Esophagus muscularis mucosa (tissue), 4 donors: ENCODE data around the gene ARHGEF10L. TPM values are rescaled to one million over a fixed set of nuclear protein-coding genes. Genes with fewer than 3 reads are reported as not detected.

Experiments used
- DNase-seq: peaks from one replicate; pipeline ENCODE4 v3.0.0-alpha.2; 2017; ENCODE audit errors: extremely low spot score
- H3K27ac ChIP-seq, 4 donors: fragments of 200-600 bp; sonication (generic); replicated peaks in 1 of 4; 1 replicate in 3 of 4; 2 replicates in 1 of 4; pipeline ENCODE4 v1.5.1; 2016 to 2019; ENCODE audit warnings: mild to moderate bottlenecking in 1 of 4
- H3K27me3 ChIP-seq, 4 donors: fragments of 200-600 bp; sonication (generic); one replicate each; pipeline versions ENCODE4 v1.5.1 to v1.6.0; 2016 to 2019
- H3K36me3 ChIP-seq, 4 donors: fragments of 200-600 bp; sonication (generic); one replicate each; pipeline ENCODE4 v1.5.1; 2016 to 2019
- H3K4me1 ChIP-seq, 4 donors: fragments of 200-600 bp; sonication (generic); one replicate each; pipeline ENCODE4 v1.5.1; 2016 to 2019
- H3K4me3 ChIP-seq, 4 donors: fragments of 200-600 bp; sonication (generic); 1 replicate in 2 of 4; 2 replicates in 2 of 4; pipeline ENCODE4 v1.5.1; 2016 to 2019; ENCODE audit warnings: mild to moderate bottlenecking in 4 of 4, moderate library complexity in 1 of 4
- H3K9me3 ChIP-seq, 4 donors: fragments of 200-600 bp; sonication (generic); 1 replicate in 3 of 4; 2 replicates in 1 of 4; pipeline ENCODE4 v1.5.1; 2016 to 2019
- CTCF ChIP-seq, 3 experiments: fragments of 200-600 bp in 2 of 3; fragments of 450-650 bp in 1 of 3; sonication (generic) in 2 of 3; IDR thresholded peaks; one replicate each; pipeline ENCODE4 v1.5.1; 2017 to 2019; ENCODE audit warnings: antibody characterized with exemption in 3 of 3, mild to moderate bottlenecking in 2 of 3, moderate library complexity in 1 of 3
- EP300 ChIP-seq: sonication (generic); formaldehyde crosslinking; IDR thresholded peaks from one replicate; pipeline ENCODE4 v1.6.1; 2017; ENCODE audit warnings: antibody characterized with exemption
- POLR2A ChIP-seq: fragments of 450-650 bp; IDR thresholded peaks from one replicate; pipeline ENCODE4 v1.6.1; 2017; ENCODE audit warnings: antibody characterized with exemption, moderate library complexity, mild to moderate bottlenecking, low read depth
- POLR2AphosphoS5 ChIP-seq, 2 donors: sonication (generic); formaldehyde crosslinking; IDR thresholded peaks; one replicate each; pipeline ENCODE4 v1.6.1; 2017; ENCODE audit warnings: antibody characterized with exemption in 2 of 2
- WGBS: methylation state at CpG from one replicate; pipeline ENCODE4 v1.1.5; 2018; 5-methylcytosine and 5-hydroxymethylcytosine counted together
- intact Hi-C: fragments of 100-400 bp; cut with DNase I; formaldehyde crosslinking; loops from one replicate; pipeline ENCODE4 v1.15.1; 2023
- total RNA-seq, 4 donors: library from RNA; depleted of rRNA; stranded (reverse); fragments of >200 nt; gene quantifications; one replicate each; pipeline versions ENCODE4 v1.1.0 to v1.2.1, GENCODE V29; 2016

ARHGEF10L gene
- total RNA-seq, 4 donors from 2014 or later, result 46.6 to 93.0 (median 66.9) TPM

DNA sequence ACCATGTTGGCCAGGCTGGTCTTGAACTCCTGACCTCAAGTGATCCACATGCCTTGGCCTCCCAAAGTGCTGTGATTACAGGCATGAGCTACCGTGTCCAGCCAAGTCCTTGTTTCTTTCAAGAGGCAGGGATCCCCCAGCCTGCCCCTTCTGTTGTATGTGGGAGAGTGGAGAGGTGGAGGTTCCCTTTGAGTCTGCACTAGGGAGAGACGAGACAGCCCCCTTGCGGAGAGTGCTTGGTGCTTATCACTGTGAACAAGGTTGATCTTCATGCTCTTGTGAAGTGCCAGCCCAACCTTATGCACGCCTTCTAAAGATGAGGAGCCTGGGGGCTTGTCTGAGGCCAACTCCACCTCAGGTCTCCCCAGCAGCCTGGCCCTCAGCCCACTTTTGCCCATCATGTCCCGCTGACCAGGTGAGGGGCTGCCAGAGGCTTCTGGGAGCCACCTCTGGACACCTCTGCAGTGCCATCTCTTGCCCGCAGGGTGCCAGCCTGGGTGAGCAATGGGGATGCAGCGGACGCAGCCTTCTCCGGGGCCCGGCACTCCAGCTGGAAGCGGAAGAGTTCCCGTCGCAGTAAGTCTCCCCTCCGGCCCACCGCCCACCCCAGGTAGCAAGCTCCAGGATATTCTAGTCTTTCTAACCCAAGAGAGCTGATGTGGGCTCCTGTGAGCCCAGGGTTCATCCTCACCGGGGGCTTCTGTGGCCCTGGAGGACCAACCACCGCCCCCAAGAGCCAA, 62.3 kb downstream of the ARHGEF10L start:
- DNase-seq, result no peak
- no peaks in the 10 kb centered on the region for H3K27me3 ChIP-seq
- no peaks in the 10 kb centered on the region for H3K9me3 ChIP-seq
- intact Hi-C loops, result no loop called here
- peaks cover 31 to 88% (median 61%) of the 10 kb centered on the region in 4 donors for H3K4me1 ChIP-seq
- no peak for TF ChIP-seq POLR2A
- no peak for TF ChIP-seq EP300
- no peak for TF ChIP-seq POLR2AphosphoS5 (IDR thresholded peaks at IDR 0.05)
- no peak for TF ChIP-seq CTCF (IDR thresholded peaks at IDR 0.05)
- WGBS, result 91% methylated on average over 3 of the region's 17 CpGs
- peaks cover 0 to 27% (median 12%) of the 10 kb centered on the region in 4 donors for H3K36me3 ChIP-seq
- no peak overlapping the region for H3K4me3 ChIP-seq
- H3K27ac ChIP-seq, result peak overlapping the region in 3 of 4 donors; percentile 53 to 82 (median 76)

DNA sequence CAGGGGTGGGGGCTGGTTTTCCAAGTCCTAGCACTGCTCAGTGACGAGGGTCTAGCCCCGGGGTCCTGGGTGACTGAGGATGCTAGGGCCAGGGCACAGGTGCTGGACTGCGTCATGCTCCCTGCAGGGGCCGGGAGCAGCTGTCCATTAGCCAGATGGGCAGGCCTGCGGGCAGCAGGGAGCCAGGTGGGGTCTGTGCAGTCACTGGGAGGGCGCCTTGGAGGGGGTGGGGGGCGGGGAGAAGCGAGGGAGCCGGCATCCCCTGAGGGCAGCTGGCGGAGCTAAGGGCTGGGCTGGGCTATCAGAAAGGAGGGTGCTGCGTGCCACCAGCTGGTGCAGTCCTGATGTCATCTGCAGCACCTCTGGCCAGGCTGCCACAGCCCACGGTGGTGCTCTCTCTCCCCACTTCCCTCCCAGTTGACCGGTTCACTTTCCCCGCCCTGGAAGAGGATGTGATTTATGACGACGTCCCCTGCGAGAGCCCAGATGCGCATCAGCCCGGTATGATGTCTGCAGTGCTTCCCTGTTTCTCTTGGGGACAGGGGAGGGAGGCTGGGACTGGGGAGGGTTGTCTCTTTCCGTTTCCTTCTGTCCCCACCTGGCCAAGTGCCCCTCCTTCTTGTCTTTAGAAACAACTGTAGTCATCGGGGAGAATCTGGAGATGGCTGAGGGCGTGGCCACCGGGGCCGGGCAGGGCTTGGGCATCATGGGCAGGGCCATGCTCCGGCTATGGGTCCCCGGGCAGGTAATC, 63.8 kb downstream of the ARHGEF10L start:
- Histone ChIP-seq H3K9me3 (no peaks in the 10 kb centered on the region), H3K27me3 (no peaks in the 10 kb centered on the region), H3K27ac (peak overlapping the region; percentile 50 to 82 (median 64)), H3K4me3 (no peak overlapping the region), H3K36me3 (peaks cover 0 to 35% (median 16%) of the 10 kb centered on the region in 4 donors), H3K4me1 (peaks cover 30 to 80% (median 57%) of the 10 kb centered on the region in 4 donors)
- WGBS, result 70% methylated on average over 16 of the region's 26 CpGs
- intact Hi-C loops, result no loop called here
- TF ChIP-seq CTCF (IDR thresholded peaks at IDR 0.05), result no peak
- TF ChIP-seq POLR2AphosphoS5 (IDR thresholded peaks at IDR 0.05), result no peak
- no peak for TF ChIP-seq EP300
- TF ChIP-seq POLR2A, result no peak
- DNase-seq, result no peak

GRCh38 chr1:17605582-17606344, 66.3 kb downstream of the ARHGEF10L start:
- DNase-seq, result no peak
- intact Hi-C loops, result no loop called here
- TF ChIP-seq CTCF (IDR thresholded peaks at IDR 0.05), result no peak
- TF ChIP-seq POLR2A, result no peak
- no peak for TF ChIP-seq EP300
- TF ChIP-seq POLR2AphosphoS5 (IDR thresholded peaks at IDR 0.05), result peak in 1 of 2 donors; percentile 50
- Histone ChIP-seq H3K9me3 (no peaks in the 10 kb centered on the region), H3K27ac (peak overlapping the region; percentile 76 to 82 (median 78)), H3K4me1 (peaks cover 20 to 73% (median 58%) of the 10 kb centered on the region in 4 donors), H3K4me3 (no peak overlapping the region), H3K36me3 (peaks cover 0 to 42% (median 25%) of the 10 kb centered on the region in 4 donors), H3K27me3 (no peaks in the 10 kb centered on the region)
- WGBS, result 44% methylated on average over 14 of the region's 15 CpGs

- Histone ChIP-seq H3K9me3 (no peaks in the 10 kb centered on the region), H3K4me1 (peaks cover 20 to 63% (median 55%) of the 10 kb centered on the region in 4 donors), H3K36me3 (peaks cover 0 to 51% (median 24%) of the 10 kb centered on the region in 4 donors), H3K27me3 (no peaks in the 10 kb centered on the region), H3K4me3 (no peak overlapping the region), H3K27ac (peak overlapping the region; percentile 76 to 82 (median 78))
- intact Hi-C loops, result loop anchor here (1.0 kb wide), 1 partner anchor 105 kb away; no protein-coding TSS in a partner anchor
- 57% methylated on average over 11 of the region's 14 CpGs for WGBS
- DNase-seq, result no peak
- no peak for TF ChIP-seq POLR2A
- peak; percentile 8 to 61 for TF ChIP-seq POLR2AphosphoS5 (IDR thresholded peaks at IDR 0.05)
- no peak for TF ChIP-seq EP300
- TF ChIP-seq CTCF (IDR thresholded peaks at IDR 0.05), result peak; percentile 88 to 93 (median 91)
Observed at GRCh38 chr1:17606826-17607440, 67.4 kb downstream of the ARHGEF10L start.
